Memory B cell (primary cell): ENCODE measurements around the gene KIF26B.

Source experiments
- ATAC-seq: fragments of 150-1000 bp; cut with Tn5 transposase; 2 replicates; pipeline ENCODE4 v1.10.0; 2021; ENCODE audit warnings: low read depth, mild to moderate bottlenecking, moderate library complexity
- DNase-seq, 2 donors: peaks; one replicate each; pipeline ENCODE4 v3.0.0; 2022; ENCODE audit warnings: low spot score in 2 of 2
- H3K27ac Mint-ChIP-seq: one replicate; pipeline ENCODE4 v1.8.0; 2022; ENCODE audit warnings: mild to moderate bottlenecking, moderate library complexity, mixed read lengths
- H3K27me3 Mint-ChIP-seq: one replicate; pipeline ENCODE4 v1.8.0; 2022; ENCODE audit warnings: mixed read lengths
- H3K36me3 Mint-ChIP-seq: one replicate; pipeline ENCODE4 v1.8.0; 2022; ENCODE audit warnings: mild to moderate bottlenecking, mixed read lengths
- H3K4me1 Mint-ChIP-seq: one replicate; pipeline ENCODE4 v1.8.0; 2022; ENCODE audit warnings: mixed read lengths
- H3K4me3 Mint-ChIP-seq: one replicate; pipeline ENCODE4 v1.8.0; 2022; ENCODE audit warnings: mild to moderate bottlenecking, moderate library complexity, mixed read lengths
- H3K9me3 Mint-ChIP-seq: one replicate; pipeline ENCODE4 v1.8.0; 2022; ENCODE audit warnings: mixed read lengths

The KIF26B gene

DNA sequence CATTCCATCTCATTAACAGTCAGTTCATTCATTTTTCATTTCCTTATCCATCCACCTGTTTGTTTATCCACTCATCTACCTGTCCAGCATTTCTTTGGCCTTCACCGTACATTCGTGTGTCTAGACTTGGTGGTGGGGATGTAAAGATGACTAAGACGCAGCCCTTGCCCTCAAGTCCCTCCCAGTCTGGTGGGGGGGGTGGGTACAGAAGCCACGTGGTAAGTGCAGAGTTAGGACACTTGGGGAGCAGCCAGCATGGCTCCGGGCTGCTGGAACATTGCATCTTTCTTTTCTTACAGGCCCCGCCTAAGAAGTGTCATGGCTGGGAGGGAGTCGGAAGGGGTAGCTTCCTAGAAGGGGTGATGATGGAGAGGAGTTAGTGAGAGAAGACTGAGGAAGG, 17.2 kb downstream of the KIF26B start:
- Mint-ChIP-seq H3K9me3 (peaks cover 3% of the 10 kb centered on the region), H3K27ac (no peak overlapping the region), H3K4me1 (no peaks in the 10 kb centered on the region), H3K4me3 (no peak overlapping the region), H3K36me3 (peaks cover 4% of the 10 kb centered on the region), H3K27me3 (peaks cover 20% of the 10 kb centered on the region)
- ATAC-seq (no peak), DNase-seq (no peak)

GRCh38 chr1:245172829-245173228, 18.0 kb downstream of the KIF26B start:
- H3K36me3 Mint-ChIP-seq, result peaks cover 4% of the 10 kb centered on the region
- peaks cover 3% of the 10 kb centered on the region for H3K9me3 Mint-ChIP-seq
- ATAC-seq (no peak), DNase-seq (no peak)
- H3K27me3 Mint-ChIP-seq, result peaks cover 18% of the 10 kb centered on the region
- no peak overlapping the region for H3K4me3 Mint-ChIP-seq
- no peak overlapping the region for H3K27ac Mint-ChIP-seq
- no peaks in the 10 kb centered on the region for H3K4me1 Mint-ChIP-seq

GRCh38 chr1:245173446-245174211, 18.8 kb downstream of the KIF26B start:
- H3K4me1 Mint-ChIP-seq, result no peaks in the 10 kb centered on the region
- H3K27ac Mint-ChIP-seq, result no peak overlapping the region
- no peak for DNase-seq
- no peak overlapping the region for H3K4me3 Mint-ChIP-seq
- H3K36me3 Mint-ChIP-seq, result peaks cover 4% of the 10 kb centered on the region
- peaks cover 3% of the 10 kb centered on the region for H3K9me3 Mint-ChIP-seq
- ATAC-seq, result no peak
- peaks cover 18% of the 10 kb centered on the region for H3K27me3 Mint-ChIP-seq

- no peak for DNase-seq
- H3K9me3 Mint-ChIP-seq, result peaks cover under 1% of the 10 kb centered on the region
- peaks cover 10% of the 10 kb centered on the region for H3K27me3 Mint-ChIP-seq
- no peaks in the 10 kb centered on the region for H3K36me3 Mint-ChIP-seq
- ATAC-seq, result no peak
- no peaks in the 10 kb centered on the region for H3K4me1 Mint-ChIP-seq
- no peak overlapping the region for H3K27ac Mint-ChIP-seq
- H3K4me3 Mint-ChIP-seq, result no peak overlapping the region
Observed at GRCh38 chr1:245177071-245177900, 22.5 kb downstream of the KIF26B start.

GRCh38 chr1:245179706-245180105, 24.9 kb downstream of the KIF26B start:
- Mint-ChIP-seq H3K4me3 (no peak overlapping the region), H3K9me3 (no peaks in the 10 kb centered on the region), H3K27me3 (peaks cover 16% of the 10 kb centered on the region), H3K4me1 (no peaks in the 10 kb centered on the region), H3K27ac (no peak overlapping the region), H3K36me3 (no peaks in the 10 kb centered on the region)
- no peak for DNase-seq
- no peak for ATAC-seq

GRCh38 chr1:245180496-245181157, 25.8 kb downstream of the KIF26B start:
- Mint-ChIP-seq H3K9me3 (no peaks in the 10 kb centered on the region), H3K27ac (no peak overlapping the region), H3K4me3 (no peak overlapping the region), H3K27me3 (peaks cover 15% of the 10 kb centered on the region), H3K36me3 (no peaks in the 10 kb centered on the region), H3K4me1 (no peaks in the 10 kb centered on the region)
- DNase-seq, result no peak
- ATAC-seq, result no peak

- Mint-ChIP-seq H3K4me3 (no peak overlapping the region), H3K36me3 (no peaks in the 10 kb centered on the region), H3K4me1 (no peaks in the 10 kb centered on the region), H3K27me3 (peaks cover 15% of the 10 kb centered on the region), H3K27ac (no peak overlapping the region), H3K9me3 (no peaks in the 10 kb centered on the region)
- ATAC-seq (no peak), DNase-seq (no peak)
Observed at GRCh38 chr1:245181158-245181517, 26.4 kb downstream of the KIF26B start.

- Mint-ChIP-seq H3K4me3 (no peak overlapping the region), H3K36me3 (no peaks in the 10 kb centered on the region), H3K9me3 (no peaks in the 10 kb centered on the region), H3K27me3 (peaks cover 15% of the 10 kb centered on the region), H3K27ac (no peak overlapping the region), H3K4me1 (no peaks in the 10 kb centered on the region)
- no peak for DNase-seq
- ATAC-seq, result no peak
Observed at GRCh38 chr1:245182028-245182427, 27.2 kb downstream of the KIF26B start.

GRCh38 chr1:245183429-245183828, 28.6 kb downstream of the KIF26B start:
- H3K4me1 Mint-ChIP-seq, result no peaks in the 10 kb centered on the region
- H3K9me3 Mint-ChIP-seq, result no peaks in the 10 kb centered on the region
- no peak overlapping the region for H3K27ac Mint-ChIP-seq
- ATAC-seq (no peak), DNase-seq (no peak)
- peaks cover 2% of the 10 kb centered on the region for H3K36me3 Mint-ChIP-seq
- H3K27me3 Mint-ChIP-seq, result peaks cover 13% of the 10 kb centered on the region
- H3K4me3 Mint-ChIP-seq, result no peak overlapping the region

- H3K4me1 Mint-ChIP-seq, result no peaks in the 10 kb centered on the region
- H3K27me3 Mint-ChIP-seq, result peaks cover 15% of the 10 kb centered on the region
- no peak overlapping the region for H3K4me3 Mint-ChIP-seq
- no peak for DNase-seq
- no peak for ATAC-seq
- H3K36me3 Mint-ChIP-seq, result peaks cover 4% of the 10 kb centered on the region
- no peak overlapping the region for H3K27ac Mint-ChIP-seq
- H3K9me3 Mint-ChIP-seq, result peaks cover 2% of the 10 kb centered on the region
Observed at GRCh38 chr1:245184779-245185178, 30.0 kb downstream of the KIF26B start.

GRCh38 chr1:245188403-245188802, 33.6 kb downstream of the KIF26B start:
- DNase-seq (no peak), ATAC-seq (no peak)
- Mint-ChIP-seq H3K9me3 (peaks cover 2% of the 10 kb centered on the region), H3K27ac (no peak overlapping the region), H3K4me1 (no peaks in the 10 kb centered on the region), H3K4me3 (no peak overlapping the region), H3K36me3 (peaks cover 4% of the 10 kb centered on the region), H3K27me3 (peaks cover 12% of the 10 kb centered on the region)

- DNase-seq, result no peak
- Mint-ChIP-seq H3K36me3 (no peaks in the 10 kb centered on the region), H3K4me1 (peaks cover 5% of the 10 kb centered on the region), H3K4me3 (no peak overlapping the region), H3K9me3 (no peaks in the 10 kb centered on the region), H3K27me3 (peaks cover 16% of the 10 kb centered on the region), H3K27ac (no peak overlapping the region)
- no peak for ATAC-seq
Observed at GRCh38 chr1:245195398-245195797, 40.6 kb downstream of the KIF26B start.

GRCh38 chr1:245197121-245197520, 42.3 kb downstream of the KIF26B start:
- DNase-seq (no peak), ATAC-seq (no peak)
- H3K9me3 Mint-ChIP-seq, result no peaks in the 10 kb centered on the region
- H3K4me1 Mint-ChIP-seq, result peaks cover 5% of the 10 kb centered on the region
- H3K27ac Mint-ChIP-seq, result no peak overlapping the region
- peaks cover 18% of the 10 kb centered on the region for H3K27me3 Mint-ChIP-seq
- H3K4me3 Mint-ChIP-seq, result no peak overlapping the region
- H3K36me3 Mint-ChIP-seq, result no peaks in the 10 kb centered on the region

- no peak overlapping the region for H3K4me3 Mint-ChIP-seq
- H3K9me3 Mint-ChIP-seq, result no peaks in the 10 kb centered on the region
- H3K4me1 Mint-ChIP-seq, result peaks cover 5% of the 10 kb centered on the region
- no peaks in the 10 kb centered on the region for H3K36me3 Mint-ChIP-seq
- peaks cover 18% of the 10 kb centered on the region for H3K27me3 Mint-ChIP-seq
- H3K27ac Mint-ChIP-seq, result no peak overlapping the region
- no peak for ATAC-seq
- DNase-seq, result no peak
Observed at GRCh38 chr1:245197911-245198379, 43.2 kb downstream of the KIF26B start.
